Measurements from ENCODE around the gene PIK3R1.
"Not testable (repeated sequence)": the region's sequence is repeated elsewhere in the genome, so short reads cannot be mapped to it uniquely, and the experiment has no call there.

Gene PIK3R1

DNA sequence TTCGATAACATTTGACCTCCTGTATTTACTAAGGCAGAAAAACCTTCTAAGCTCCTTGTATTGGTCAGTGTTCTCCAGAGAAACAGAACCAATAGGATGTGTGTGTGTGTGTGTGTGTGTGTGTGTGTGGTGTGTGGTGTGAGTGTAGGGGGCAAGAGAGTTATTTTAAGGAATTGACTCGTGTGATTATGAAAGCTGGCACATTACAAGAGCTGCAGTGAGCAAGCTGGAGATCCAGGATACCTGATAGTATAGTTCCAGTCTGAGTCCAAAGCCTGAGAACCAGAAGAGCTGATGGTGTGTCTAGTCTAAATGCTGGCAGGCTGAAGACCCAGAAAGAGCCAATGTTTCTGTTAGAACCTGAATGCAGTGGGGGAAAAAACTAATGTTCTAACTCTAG, 21.2 kb upstream of the PIK3R1 start:
- no peak for DNase-seq

DNA sequence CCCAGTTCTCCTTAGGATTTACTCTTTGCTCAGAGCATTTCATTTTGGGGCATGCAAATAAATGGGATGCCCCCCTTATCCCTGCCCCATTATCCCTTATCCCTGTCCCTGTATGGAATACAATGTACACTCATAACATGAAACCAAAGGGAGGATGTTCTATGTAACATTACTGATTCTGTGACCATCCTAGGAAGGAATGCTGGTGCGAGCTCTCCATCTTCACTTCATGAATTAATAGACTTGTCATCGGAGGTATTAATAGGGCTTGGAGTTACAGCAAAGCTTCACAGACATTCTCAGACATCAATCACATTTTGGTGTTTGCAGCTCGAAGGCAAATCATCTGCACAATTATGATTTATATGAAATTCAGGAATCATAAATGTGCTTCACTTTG, 20.4 kb upstream of the PIK3R1 start:
- DNase-seq, result no peak

DNA sequence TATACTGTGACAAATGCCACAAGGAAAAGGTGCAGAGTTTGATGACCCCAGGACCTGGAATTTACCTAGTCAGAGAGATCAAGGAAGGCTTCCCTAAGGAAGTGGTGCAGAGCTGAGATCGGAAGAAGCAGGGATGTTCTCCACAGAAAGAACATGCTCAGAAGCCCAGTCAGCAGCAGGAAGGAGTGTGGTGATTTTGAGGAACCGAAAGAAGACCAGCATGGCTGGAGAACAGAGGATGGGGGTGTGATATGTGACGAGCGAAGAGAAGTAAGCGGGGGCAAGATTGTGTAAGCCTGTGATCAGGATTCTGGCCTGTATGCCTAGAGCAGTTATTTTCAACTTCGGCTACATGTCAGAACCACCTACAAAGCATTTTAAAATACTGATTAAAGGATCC, 18.7 kb upstream of the PIK3R1 start:
- DNase-seq, result no peak

DNA sequence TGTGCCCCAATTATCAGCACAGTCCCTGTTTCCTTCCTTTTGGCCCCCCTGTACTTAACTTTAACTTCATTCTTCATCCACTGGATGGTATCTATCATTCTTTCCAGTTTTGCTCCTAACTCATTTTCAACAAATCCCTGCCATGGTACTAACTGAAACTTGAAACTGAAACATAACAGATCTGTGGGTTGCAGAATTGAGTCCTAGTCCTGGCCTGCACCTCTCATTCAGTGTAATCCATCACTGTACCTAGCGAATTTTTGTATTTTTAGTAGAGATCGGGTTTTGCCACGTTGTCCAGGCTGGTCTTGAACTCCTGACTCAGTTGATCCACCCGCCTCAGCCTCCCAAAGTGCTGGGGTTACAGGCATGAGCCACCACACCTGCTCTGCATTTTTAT, 15.3 kb upstream of the PIK3R1 start:
- no peak for DNase-seq

DNA sequence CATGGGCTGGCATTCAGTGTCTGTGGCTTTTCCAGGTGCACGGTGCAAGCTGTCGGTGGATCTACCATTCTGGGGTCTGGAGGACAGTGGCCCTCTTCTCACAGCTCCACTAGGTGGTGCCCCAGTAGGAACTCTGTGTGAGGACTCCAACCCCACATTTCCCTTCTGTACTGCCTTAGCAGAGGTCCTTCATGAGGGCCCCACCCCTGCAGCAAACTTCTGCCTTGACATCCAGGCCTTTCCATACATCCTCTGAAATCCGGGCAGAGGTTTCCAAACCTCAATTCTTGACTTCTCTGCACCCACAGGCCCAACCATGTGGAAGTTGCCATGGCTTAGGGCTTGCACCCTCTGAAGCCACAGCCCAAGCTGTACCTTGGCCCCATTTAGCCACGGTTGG, 4.9 kb upstream of the PIK3R1 start:
- DNase-seq, result not testable (repeated sequence)

DNA sequence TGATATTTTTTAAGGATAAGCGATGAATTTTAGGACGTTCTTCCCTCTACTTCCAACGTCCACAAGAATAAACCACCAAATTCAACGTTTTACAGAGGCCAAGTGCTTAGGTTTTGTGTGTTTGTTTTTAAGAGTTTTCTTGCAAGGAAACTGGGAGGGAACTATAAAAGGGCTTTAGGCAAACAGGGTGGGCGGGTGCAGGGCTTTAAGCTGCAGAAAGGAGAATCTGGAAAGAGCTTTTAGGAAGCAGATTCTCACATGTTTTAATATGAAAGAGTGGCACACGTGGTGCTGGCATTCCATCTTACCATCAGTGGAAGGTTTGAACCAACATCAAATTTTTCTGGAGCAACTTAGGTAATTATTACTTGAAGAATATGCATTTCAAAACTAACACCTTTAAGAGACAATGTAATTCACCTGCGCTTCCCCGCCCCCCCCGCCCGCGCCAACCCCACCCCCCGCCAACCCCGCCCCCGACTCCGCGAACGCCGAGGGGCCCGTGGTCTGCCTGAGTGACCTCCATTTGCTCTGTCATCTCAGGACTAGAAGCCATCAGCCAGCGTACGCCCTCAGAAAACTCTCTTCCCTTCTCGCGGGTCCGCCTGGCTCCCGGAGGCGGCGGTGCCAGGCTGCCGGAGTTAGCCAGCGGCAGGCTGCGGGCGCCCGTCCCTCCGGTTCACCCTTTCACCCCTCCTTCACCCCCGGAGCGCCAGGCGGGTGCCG, 911 bp upstream of the PIK3R1 start:
- no peak for DNase-seq

DNA sequence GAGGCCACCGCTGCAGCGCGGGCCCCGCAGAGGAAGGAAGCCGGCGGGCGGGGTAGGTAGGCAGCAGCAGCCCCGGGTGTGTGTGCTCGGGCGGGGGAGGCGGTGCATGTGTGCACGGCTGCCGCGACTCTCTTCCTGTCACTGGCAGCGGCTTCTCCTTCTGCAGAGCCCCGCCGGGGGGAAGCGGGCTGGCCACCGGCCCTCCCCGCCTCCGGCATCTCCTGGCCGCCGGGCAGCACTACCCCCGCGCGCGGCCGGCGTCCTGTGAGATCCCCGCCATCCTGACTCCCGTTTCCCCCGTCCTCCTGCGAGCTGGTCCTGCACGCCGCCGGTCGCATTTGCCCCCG, 315 bp downstream of the PIK3R1 start:
- peak; percentile 56 for DNase-seq

DNA sequence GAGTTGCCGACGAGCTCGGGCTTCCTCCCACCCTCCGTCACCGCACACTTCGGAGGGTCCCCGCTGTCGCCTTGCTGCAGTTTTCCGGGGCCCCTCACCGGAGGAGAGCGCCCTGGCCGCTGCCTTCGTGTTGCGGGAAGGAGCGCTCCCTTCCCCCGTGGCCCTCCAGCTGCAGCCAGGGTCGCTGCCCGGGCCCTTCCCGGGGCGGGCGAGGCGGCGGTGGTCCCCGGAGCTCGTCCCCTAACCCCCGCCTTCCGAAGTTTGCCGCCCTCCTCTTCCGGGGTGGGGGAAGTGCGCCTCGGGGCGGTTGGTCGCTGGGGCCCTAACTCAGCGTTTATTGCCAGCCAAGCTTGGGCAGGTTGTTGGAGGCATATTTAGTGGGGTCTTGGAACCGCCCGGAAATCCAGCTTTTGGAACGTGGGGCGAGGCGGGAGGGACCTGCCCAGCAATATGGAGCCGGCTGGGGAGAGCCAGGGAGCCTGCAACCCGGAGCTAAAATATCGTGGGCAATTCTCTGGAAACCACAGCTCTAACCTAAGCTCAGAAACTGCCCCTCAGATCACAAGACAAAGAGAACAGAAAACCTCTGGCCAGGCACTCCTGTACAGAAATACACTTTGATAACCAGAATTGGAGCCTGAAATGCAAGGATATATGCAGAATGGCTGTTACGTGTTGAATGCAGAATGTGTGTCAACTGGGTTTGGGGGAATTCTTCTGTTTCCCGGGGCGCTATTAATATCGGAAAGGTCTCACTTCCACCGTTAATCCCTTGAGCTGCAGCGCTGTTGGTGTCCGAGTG, 890 bp downstream of the PIK3R1 start:
- peak; percentile 62 for DNase-seq

DNA sequence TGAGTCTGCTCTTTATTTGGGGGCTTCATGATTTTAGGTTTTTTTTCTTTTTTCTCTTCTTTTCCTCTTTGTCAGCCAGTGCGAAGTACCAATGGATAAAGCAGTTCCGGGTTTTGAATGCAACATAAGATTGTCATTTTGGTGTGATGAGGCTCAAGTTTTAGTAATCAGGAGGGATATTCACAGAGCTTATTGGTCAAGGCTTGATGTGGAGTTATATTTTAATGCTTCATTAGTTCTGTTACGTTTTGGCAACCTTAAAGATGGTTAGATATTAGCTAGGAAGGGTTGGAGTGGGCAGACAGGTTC, 1.4 kb downstream of the PIK3R1 start:
- DNase-seq, result no peak

DNA sequence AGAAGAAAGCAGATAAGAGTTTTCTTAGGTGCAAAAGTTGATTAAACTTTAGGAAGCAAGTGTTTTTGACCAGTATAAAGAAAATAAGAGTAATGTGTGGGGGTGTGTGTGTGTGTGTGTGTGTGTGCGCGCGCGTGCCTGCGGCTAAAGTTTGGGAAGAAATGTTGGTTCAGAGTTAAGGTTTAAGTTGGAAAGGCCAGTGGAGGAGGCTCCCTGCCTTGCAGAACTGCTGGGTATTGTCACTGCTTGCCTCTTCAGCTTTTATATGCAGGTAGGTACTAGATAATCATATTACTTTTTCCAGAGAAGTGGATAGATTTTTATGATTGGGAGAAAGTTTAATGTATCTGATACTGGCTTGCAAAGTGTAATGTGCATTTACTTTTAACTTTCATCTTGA, 2.0 kb downstream of the PIK3R1 start:
- no peak for DNase-seq

DNA sequence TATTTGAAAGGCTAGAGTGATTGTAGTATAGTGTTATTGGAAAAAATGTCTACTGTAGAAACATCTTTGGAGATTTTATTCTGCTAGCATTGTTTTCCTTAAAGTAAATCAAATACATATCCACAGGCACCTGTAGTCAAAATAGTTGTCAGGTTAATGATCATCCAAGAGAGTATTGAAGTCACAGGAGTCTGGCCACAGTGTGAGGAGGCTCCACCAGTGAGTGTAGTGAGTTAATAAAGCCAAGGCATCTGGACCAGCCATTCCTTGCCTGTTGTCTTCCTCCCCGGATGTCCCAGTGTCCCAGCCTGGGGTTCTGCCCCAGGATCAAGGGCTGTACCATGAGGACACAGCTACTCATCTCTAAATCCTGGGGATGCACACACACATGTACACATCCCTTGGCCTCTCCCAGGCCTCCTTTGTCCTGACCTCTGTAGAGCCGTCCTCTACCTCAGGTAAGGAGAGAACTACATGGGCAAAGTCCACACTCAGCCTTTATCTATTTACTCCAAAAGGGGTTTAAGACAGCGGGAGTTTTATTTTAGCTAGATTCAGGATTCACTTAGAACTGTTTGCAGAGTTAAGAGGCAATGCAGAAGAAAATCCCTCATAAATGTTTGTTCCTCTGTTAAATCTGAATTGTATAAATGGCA, 3.7 kb downstream of the PIK3R1 start:
- no peak for DNase-seq

DNA sequence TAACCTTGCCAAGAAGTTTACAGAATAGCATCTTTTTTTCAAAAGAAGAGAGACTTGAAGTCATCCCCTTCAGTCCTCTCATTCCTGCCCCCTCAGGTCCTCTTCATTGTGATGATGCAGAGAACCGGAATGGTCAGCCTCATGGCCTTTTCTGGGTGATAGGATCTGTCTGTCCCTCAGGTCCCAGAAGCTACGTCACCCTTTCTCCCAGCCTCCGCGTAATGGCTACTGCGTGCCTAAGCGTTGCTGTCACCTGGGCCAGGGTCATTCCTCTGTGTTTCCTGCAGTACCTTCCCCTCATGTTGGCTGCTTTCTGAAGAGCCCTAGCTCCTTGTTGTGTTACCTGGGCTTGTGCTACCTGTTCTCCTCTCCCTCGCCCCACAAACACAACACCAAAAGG, 4.7 kb downstream of the PIK3R1 start:
- no peak for DNase-seq

DNA sequence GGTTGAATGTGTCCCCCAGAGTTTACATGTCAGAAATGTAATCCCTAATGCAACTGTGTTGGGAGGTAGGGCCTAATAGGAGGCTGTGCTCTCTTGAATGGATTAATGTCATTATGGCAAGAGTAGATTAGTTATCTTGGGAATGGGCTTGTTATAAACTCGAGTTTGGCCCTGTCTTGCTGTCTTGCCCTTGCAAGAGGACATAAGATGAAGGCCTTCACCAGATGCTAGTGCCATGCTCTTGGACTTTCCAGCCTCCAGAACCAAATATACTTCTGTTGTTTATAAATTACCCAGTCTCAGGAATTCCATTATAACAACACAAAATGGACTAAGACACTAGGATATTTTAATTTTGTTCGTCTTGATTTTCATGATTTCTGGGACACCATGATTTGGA, 5.4 kb downstream of the PIK3R1 start:
- no peak for DNase-seq

DNA sequence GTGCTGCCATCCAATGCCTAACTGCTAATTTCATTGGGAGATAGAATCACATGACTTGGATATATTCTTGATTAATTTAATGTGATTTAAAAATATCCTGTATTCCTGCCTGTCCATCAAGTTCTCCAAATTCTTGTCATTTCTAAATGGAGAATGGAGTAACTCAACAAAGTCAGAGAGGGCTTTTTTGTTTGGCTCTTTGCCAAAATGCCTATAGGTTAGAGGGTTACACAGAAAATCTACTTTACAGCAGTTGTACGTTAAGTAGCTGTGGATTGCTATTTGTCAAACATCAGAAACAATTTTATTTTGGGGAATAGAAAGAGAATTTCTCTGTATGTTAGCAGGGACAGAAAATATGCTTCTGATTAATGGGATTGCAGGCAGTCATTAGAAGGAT, 5.9 kb downstream of the PIK3R1 start:
- no peak for DNase-seq

DNA sequence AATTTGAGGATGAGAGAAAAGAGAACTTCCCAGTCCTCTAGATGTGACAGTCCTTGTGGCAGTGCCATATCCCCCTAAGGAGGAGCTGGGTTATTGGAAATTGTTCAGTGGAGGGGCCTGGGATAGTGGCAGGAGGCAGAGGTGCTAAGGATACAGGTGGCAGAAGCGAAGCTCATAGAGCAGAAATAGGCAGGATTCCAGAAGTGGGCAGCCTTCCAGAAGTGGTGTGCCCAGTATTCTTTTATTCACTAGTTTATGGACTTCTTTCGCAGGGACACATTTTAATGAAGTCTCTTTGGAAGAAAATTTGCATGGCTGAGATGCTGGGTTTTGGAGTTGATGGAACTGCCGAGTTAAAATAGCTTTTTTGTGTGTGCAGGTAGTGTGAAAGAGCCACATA, 6.8 kb downstream of the PIK3R1 start:
- DNase-seq, result no peak

DNA sequence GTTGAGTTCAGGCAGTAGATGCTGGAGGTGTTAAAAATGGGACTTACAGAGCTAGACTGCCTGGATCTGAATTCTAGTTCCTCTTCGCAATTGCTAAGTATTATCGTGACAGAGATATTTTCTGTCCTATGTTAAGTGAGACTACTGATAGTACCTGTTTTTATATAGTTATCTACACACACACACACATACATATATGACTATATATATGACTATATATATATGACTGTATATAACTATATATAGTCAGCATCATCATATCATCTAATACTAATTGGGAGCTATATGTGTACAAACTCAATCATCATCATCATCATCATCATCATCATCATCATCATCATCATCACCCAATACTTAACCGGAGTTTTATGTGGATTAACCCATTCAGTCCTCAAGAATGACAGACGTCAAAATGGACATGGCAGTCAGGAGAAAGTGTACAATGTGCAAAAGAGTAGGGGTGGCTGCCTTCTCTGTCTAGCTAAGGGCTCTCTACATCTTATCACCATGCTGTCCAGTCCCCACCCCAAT, 7.3 kb downstream of the PIK3R1 start:
- no peak for DNase-seq

DNA sequence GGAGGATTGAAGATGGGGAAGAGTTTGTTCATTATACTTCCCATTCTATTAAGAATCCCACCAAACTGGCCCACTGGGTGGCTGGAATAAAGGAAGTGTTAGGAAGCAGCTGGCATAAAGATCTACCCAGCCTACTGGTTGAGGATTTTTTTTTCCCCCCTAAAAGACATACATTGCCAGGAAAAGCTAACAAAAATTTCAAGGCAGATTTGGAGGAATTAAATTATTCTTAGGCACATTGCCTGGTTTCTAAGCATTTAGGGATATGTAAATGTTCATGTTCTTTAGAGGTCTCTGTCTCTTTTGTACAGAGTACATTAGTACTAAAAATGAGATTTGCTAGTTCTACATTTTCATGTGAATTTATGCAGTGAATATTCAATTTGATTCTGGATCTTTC, 8.3 kb downstream of the PIK3R1 start:
- no peak for DNase-seq

DNA sequence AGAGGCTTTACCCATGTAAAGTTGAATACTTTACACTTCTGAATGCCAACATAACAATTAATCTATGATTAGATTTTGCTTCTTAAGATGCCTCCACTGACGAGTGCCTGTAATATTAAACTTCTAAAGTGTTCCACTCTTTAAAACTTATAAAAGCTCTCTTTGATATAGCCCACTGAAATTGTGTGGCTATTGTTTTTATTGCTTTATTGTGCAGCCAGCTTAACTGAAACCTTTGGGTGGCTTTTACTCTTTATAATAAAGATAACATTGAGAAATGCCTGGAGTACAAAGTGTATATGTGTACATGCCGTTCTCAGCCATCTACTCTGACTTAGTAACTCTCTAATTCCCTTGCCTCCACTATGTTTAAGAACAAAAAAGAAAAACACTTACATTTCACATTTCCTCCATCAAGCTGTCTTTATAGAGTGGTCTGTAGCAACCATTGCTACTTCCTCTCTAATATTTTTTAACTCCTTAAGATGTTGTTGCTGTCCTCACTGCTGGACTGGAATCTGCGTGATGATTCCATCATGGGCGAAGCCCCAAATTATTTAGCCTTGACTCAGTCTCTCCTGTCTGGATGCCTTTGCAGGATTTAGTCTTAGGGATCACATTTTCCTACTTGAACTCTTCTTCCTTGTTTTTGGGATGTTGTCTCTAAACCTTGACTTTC, 9.1 kb downstream of the PIK3R1 start:
- DNase-seq, result no peak

DNA sequence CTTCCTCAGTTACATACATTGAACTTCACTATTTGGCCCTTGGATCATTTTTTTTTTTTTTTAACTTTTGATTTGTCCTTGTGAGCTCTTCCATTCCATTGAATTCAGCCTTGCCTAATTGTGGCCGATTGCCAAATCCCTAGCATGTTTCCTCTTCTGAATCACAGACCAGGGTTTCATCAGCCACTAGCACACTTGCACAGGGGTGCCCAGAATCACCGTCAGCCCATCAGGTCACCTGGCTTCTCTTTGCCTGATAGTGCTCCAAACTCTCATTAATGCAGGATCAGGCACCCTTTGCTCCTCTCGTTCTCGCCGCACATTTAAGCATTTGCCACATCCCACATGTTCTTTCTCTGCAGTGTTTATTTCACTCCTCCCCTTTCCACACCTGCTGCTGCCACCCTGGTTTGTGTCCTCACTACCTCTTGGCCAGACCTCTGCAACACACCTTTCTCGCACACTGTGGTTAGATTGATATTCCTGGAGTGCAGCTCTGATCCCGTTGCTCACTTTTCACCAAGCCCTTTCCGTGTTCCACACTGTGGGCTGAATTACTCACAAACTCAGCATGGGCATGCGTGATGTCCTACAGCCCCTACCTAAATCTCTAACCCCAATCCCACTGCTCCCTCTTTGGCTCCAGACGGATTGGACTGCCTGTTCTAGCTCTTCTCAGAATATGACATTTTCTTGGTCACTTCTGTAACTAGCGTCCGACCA, 9.8 kb downstream of the PIK3R1 start:
- no peak for DNase-seq

DNA sequence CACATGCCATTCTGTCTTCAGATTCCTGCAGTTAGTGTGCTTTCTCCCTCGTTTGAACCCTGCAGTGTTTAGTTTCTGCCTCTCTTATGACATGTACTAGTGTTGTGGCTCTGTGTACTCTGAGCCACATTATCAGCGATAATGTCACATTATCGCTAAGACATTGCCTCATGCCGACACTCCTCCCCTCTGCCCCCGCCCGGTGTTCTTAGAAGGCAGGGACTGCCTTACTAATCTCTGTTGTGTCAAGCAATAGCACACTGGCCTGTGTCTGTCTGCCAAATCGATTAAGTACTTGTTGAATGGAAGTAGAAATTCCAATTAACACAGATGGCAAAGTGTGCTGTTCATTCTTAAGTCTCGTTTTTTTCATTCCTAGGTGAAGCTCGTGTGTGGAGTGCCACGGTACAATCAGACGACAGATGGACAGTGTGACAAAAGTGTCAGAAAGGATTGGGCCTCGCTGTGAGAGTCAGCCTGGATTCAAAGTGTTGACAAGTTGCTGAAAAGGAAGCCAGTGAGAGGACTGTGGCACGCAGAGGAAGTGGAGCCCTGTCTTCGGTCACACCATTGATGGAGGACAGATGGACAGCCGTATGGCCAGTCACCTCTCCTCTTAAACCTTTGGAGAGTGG, 10.5 kb downstream of the PIK3R1 start:
- DNase-seq, result no peak

DNA sequence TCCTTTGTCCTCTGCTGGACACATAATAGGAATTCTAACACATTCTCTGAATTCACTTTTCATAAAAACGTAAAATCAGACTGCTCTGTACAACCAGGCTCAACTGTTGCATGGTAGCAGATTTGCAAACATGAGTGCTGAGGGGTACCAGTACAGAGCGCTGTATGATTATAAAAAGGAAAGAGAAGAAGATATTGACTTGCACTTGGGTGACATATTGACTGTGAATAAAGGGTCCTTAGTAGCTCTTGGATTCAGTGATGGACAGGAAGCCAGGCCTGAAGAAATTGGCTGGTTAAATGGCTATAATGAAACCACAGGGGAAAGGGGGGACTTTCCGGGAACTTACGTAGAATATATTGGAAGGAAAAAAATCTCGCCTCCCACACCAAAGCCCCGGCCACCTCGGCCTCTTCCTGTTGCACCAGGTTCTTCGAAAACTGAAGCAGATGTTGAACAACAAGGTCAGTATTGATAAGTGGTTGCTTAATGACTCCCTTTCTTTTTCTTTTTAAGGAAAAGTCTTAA, 11.1 kb downstream of the PIK3R1 start:
- DNase-seq, result no peak

DNA sequence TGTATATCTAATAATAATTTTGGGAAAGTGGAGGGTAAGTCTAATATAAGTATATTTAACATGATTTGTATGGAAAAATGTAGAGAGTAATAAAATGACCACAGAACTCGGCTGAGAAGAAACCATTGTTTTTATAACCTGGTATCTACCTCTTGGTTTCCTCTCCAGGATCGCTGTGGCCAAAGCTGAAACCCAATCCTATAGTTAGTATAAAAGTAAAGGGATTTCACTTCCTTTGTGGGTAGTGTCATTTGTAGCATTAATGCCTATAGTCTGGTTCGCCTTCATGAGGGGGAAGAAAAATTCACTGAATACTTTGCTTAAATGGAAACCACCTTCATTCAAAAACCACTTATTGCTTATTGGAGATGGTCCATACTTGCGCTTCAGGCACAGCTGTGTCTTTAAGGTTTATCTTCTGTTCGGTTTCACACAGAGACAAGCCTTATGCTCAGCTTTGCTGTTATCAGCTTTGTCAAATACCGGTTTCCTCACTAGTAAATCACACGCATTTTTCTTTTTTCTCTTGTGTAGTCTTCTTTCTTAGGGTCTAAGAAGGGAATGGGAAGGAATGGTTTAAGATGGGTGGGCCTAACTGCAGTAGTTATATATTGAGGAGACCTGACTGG, 12.1 kb downstream of the PIK3R1 start:
- no peak for DNase-seq

Data from NCI-H1694 treated with DMSO at 0.1 percent for 48 hours (cell line).